GM12878 (cell line): ENCODE data around the gene SUB1.

Experiments
- BCL3 ChIP-seq: IDR thresholded peaks from 2 replicates; pipeline ENCODE4 v1.6.1; 2011; ENCODE audit warnings: borderline replicate concordance, low read depth, mild to moderate bottlenecking, moderate library complexity, low read length; ENCODE audit not compliant: insufficient read depth, poor library complexity, severe bottlenecking
- CBX3 ChIP-seq: fragments of 200-600 bp; sonication (generic); IDR thresholded peaks from 2 replicates; pipeline ENCODE4 v1.6.1; 2016; ENCODE audit warnings: low read depth, borderline replicate concordance
- CTCF ChIP-seq, 3 experiments: IDR thresholded peaks in 2 of 3; conservative IDR thresholded peaks in 1 of 3; 2 replicates each; pipeline ENCODE4 v1.5.1; 2011; ENCODE audit warnings: low read depth in 3 of 3, low read length in 3 of 3, mild to moderate bottlenecking in 3 of 3, control low read depth in 2 of 3, moderate library complexity in 2 of 3, inconsistent platforms in 1 of 3, mixed read lengths in 1 of 3; ENCODE audit not compliant: control insufficient read depth in 2 of 3, insufficient read depth in 1 of 3; ENCODE audit errors: extremely low read depth in 1 of 3
- EGR1 ChIP-seq, 2 experiments: IDR thresholded peaks; 1 replicate in 1 of 2; 2 replicates in 1 of 2; pipeline ENCODE4 v1.6.1; 2011 to 2012; ENCODE audit warnings: low read depth in 2 of 2, low read length in 2 of 2, borderline replicate concordance in 1 of 2, mild to moderate bottlenecking in 1 of 2, moderate library complexity in 1 of 2
- ETV6 ChIP-seq, 2 experiments: fragments of 450-650 bp in 1 of 2; IDR thresholded peaks in 1 of 2; conservative IDR thresholded peaks in 1 of 2; 2 replicates each; pipeline ENCODE4 v1.6.1; 2014; ENCODE audit warnings: antibody characterized with exemption in 1 of 2, borderline replicate concordance in 1 of 2, low read depth in 1 of 2, mild to moderate bottlenecking in 1 of 2, moderate library complexity in 1 of 2
- EZH2 ChIP-seq: IDR thresholded peaks from 2 replicates; pipeline ENCODE4 v1.6.1; 2012; ENCODE audit warnings: low read depth, mild to moderate bottlenecking, control low read depth, inconsistent platforms, low read length, borderline replicate concordance; ENCODE audit not compliant: control insufficient read depth
- PBX3 ChIP-seq: IDR thresholded peaks from 2 replicates; pipeline ENCODE4 v1.6.1; 2011; ENCODE audit warnings: mild to moderate bottlenecking, low read depth, low read length, moderate library complexity; ENCODE audit not compliant: insufficient replicate concordance
- POLR2AphosphoS5 ChIP-seq: IDR thresholded peaks from 2 replicates; pipeline ENCODE4 v1.6.1; 2011; ENCODE audit warnings: mild to moderate bottlenecking, low read length, inconsistent platforms
- REST ChIP-seq: IDR thresholded peaks from 2 replicates; pipeline ENCODE4 v1.6.1; 2012; ENCODE audit warnings: mild to moderate bottlenecking, low read depth, low read length
- SMARCA5 ChIP-seq: fragments of 450-650 bp; IDR thresholded peaks from 2 replicates; pipeline ENCODE4 v1.6.1; 2017; ENCODE audit warnings: mild to moderate bottlenecking
- ZSCAN29 ChIP-seq: fragments of 450-650 bp; IDR thresholded peaks from 2 replicates; pipeline ENCODE4 v1.6.1; 2017; ENCODE audit warnings: mild to moderate bottlenecking, moderate library complexity

- no peak for TF ChIP-seq CTCF (IDR thresholded peaks at IDR 0.05 in 2 of 3, conservative IDR thresholded peaks at IDR 0.05 in 1 of 3; ENCODE audit: control insufficient read depth in 2 of 3, extremely low read depth in 1 of 3, insufficient read depth in 1 of 3, low read depth in 3 of 3, low read length in 3 of 3)
- TF ChIP-seq PBX3: no peak
- TF ChIP-seq EZH2: no peak
- TF ChIP-seq ETV6 (conservative IDR thresholded peaks at IDR 0.05 in 1 of 2, IDR thresholded peaks at IDR 0.05 in 1 of 2; ENCODE audit: borderline replicate concordance in 1 of 2, low read depth in 1 of 2): no peak
- no peak for TF ChIP-seq BCL3
- no peak for TF ChIP-seq SMARCA5
- TF ChIP-seq ZSCAN29: no peak
- TF ChIP-seq REST: no peak
- no peak for TF ChIP-seq POLR2AphosphoS5
- TF ChIP-seq CBX3: no peak
- no peak for TF ChIP-seq EGR1 (IDR thresholded peaks at IDR 0.05; ENCODE audit: borderline replicate concordance in 1 of 2, low read depth in 2 of 2, low read length in 2 of 2)
These were observed 18.8 kb upstream of the SUB1 start for GRCh38 chr5:32566319-32567111.
